Measurements from ENCODE around the gene GGPS1.

DNA sequence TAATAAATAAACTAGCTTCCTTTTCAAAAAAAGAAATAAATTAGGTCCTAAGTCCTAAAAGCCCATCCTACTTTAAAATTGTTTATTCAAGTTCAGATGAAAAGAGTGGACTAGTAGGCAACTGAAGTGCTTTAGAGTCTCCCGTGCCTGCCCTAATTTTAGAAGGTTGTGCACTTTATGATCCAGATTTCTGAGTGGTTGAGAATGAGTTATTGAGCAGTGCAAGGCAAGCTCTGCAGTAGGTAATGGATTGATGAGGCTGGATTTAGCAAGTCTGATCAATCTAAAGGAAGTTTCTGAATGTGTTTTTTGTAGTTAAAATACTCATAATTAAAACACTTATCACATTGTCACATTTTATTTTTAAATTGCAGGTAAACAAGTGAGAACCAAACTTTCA lies 13.0 kb downstream of the GGPS1 start:
- TF ChIP-seq POLR2A (IDR thresholded peaks at IDR 0.05; ENCODE audit: low read length) = no peak
- TF ChIP-seq GATA1 (IDR thresholded peaks at IDR 0.05; ENCODE audit: low read depth, low read length) = no peak
